Posterior cingulate gyrus (tissue), 11 donors: ENCODE data around the gene ZNF780A.
"Not testable (repeated sequence)": the region's sequence is repeated elsewhere in the genome, so short reads cannot be mapped to it uniquely, and the experiment has no call there.

Experiments
- DNase-seq, 10 donors: peaks; one replicate each; pipeline versions ENCODE4 v3.0.0 to v3.0.0-alpha.2; 2020 to 2021; ENCODE audit warnings: mixed read lengths in 3 of 10
- intact Hi-C: fragments of 100-400 bp; cut with DNase I; formaldehyde crosslinking; loops from one replicate; pipeline ENCODE4 v1.15.1; 2023

ZNF780A gene

GRCh38 chr19:40088299-40089047 lies 2.3 kb downstream of the ZNF780A start:
- DNase-seq, result no peak
- intact Hi-C loops, result no loop called here

- intact Hi-C loops, result no loop called here
- DNase-seq, result no peak
These were observed 5.8 kb downstream of the ZNF780A start for GRCh38 chr19:40084948-40085347.

GRCh38 chr19:40081411-40081810 lies 9.3 kb downstream of the ZNF780A start:
- intact Hi-C loops, result no loop called here
- DNase-seq, result no peak

- intact Hi-C loops, result no loop called here
- no peak for DNase-seq
These were observed 10.5 kb downstream of the ZNF780A start for GRCh38 chr19:40080289-40080688.

- no peak for DNase-seq
- intact Hi-C loops, result no loop called here
These were observed 12.4 kb downstream of the ZNF780A start for GRCh38 chr19:40078377-40078776.

GRCh38 chr19:40070058-40070457 lies 20.7 kb downstream of the ZNF780A start:
- no peak for DNase-seq
- intact Hi-C loops, result no loop called here

GRCh38 chr19:40059624-40060023 lies 31.1 kb downstream of the ZNF780A start:
- no peak for DNase-seq
- intact Hi-C loops, result no loop called here

GRCh38 chr19:40057166-40057565 lies 33.6 kb downstream of the ZNF780A start:
- no peak for DNase-seq
- intact Hi-C loops, result no loop called here

- DNase-seq, result no peak
- intact Hi-C loops, result no loop called here
These were observed 34.2 kb downstream of the ZNF780A start for GRCh38 chr19:40056505-40056904.

- peak; percentile 65 to 96 (median 85) for DNase-seq
- intact Hi-C loops, result no loop called here
These were observed 34.8 kb downstream of the ZNF780A start, which contains the start of gene ZNF780B for GRCh38 chr19:40055832-40056504. Gene ZNF780B, minus strand, starts transcription at chr19:40056231. Its CDS starts 5,899 bp downstream, at chr19:40050332.

GRCh38 chr19:40055049-40055448 lies 35.7 kb downstream of the ZNF780A start:
- no peak for DNase-seq
- intact Hi-C loops, result no loop called here

- intact Hi-C loops, result no loop called here
- DNase-seq, result no peak
These were observed 36.1 kb downstream of the ZNF780A start for GRCh38 chr19:40054632-40055031.

GRCh38 chr19:40053491-40053890 lies 37.3 kb downstream of the ZNF780A start:
- no peak for DNase-seq
- intact Hi-C loops, result no loop called here

GRCh38 chr19:40041718-40042117 lies 49.0 kb downstream of the ZNF780A start:
- DNase-seq, intact Hi-C loops: not testable (repeated sequence)

GRCh38 chr19:40038047-40038446 lies 52.7 kb downstream of the ZNF780A start:
- intact Hi-C loops, DNase-seq: not testable (repeated sequence)

- intact Hi-C loops, result no loop called here
- no peak for DNase-seq
These were observed 54.7 kb downstream of the ZNF780A start for GRCh38 chr19:40035996-40036395.

GRCh38 chr19:40033989-40034560 lies 56.7 kb downstream of the ZNF780A start:
- DNase-seq, result no peak
- intact Hi-C loops, result no loop called here

- DNase-seq, result no peak
- intact Hi-C loops, result no loop called here
These were observed 64.2 kb downstream of the ZNF780A start for GRCh38 chr19:40026597-40026970.

- no peak for DNase-seq
These were observed 64.7 kb downstream of the ZNF780A start for GRCh38 chr19:40025938-40026596.

GRCh38 chr19:40023969-40024368 lies 66.8 kb downstream of the ZNF780A start:
- DNase-seq, result no peak
- intact Hi-C loops, result no loop called here

More at GRCh38 chr19:40025938-40026596, 64.7 kb downstream of the ZNF780A start:
- intact Hi-C loops, result no loop called here
